ENCODE measurements around the gene DPYD. TPM values are rescaled to one million over a fixed set of nuclear protein-coding genes. Genes with fewer than 3 reads are reported as not detected.

DPYD gene
- total RNA-seq, 1 donor from 2014 or later, result 8.1 TPM

GRCh38 chr1:97721221-97721620 is 199.6 kb downstream of the DPYD start:
- Mint-ChIP-seq H3K9me3 (ENCODE audit: low read depth) (peaks cover 14% of the 10 kb centered on the region), H3K27ac (no peak overlapping the region), H3K4me1 (ENCODE audit: low read depth) (peaks cover 4% of the 10 kb centered on the region), H3K4me3 (ENCODE audit: low read depth) (no peak overlapping the region), H3K36me3 (ENCODE audit: insufficient read depth) (peaks cover 6% of the 10 kb centered on the region), H3K27me3 (no peaks in the 10 kb centered on the region)
- no peak for DNase-seq (ENCODE audit: low spot score, unreplicated experiment)
- no peak for TF ChIP-seq CTCF (IDR thresholded peaks at IDR 0.05; ENCODE audit: unreplicated experiment)

- no peak overlapping the region for H3K4me3 Mint-ChIP-seq (ENCODE audit: low read depth)
- no peaks in the 10 kb centered on the region for H3K27me3 Mint-ChIP-seq
- TF ChIP-seq CTCF (IDR thresholded peaks at IDR 0.05; ENCODE audit: unreplicated experiment), result no peak
- no peak for DNase-seq (ENCODE audit: low spot score, unreplicated experiment)
- no peaks in the 10 kb centered on the region for H3K4me1 Mint-ChIP-seq (ENCODE audit: low read depth)
- no peak overlapping the region for H3K27ac Mint-ChIP-seq
- peaks cover 5% of the 10 kb centered on the region for H3K9me3 Mint-ChIP-seq (ENCODE audit: low read depth)
- peaks cover 5% of the 10 kb centered on the region for H3K36me3 Mint-ChIP-seq (ENCODE audit: insufficient read depth)
Observed at GRCh38 chr1:97712980-97713379, 207.9 kb downstream of the DPYD start.

GRCh38 chr1:97711858-97712257 is 209.0 kb downstream of the DPYD start:
- no peaks in the 10 kb centered on the region for H3K27me3 Mint-ChIP-seq
- no peak for TF ChIP-seq CTCF (IDR thresholded peaks at IDR 0.05; ENCODE audit: unreplicated experiment)
- no peaks in the 10 kb centered on the region for H3K9me3 Mint-ChIP-seq (ENCODE audit: low read depth)
- H3K4me3 Mint-ChIP-seq (ENCODE audit: low read depth), result no peak overlapping the region
- DNase-seq (ENCODE audit: low spot score, unreplicated experiment), result no peak
- no peaks in the 10 kb centered on the region for H3K36me3 Mint-ChIP-seq (ENCODE audit: insufficient read depth)
- H3K27ac Mint-ChIP-seq, result no peak overlapping the region
- no peaks in the 10 kb centered on the region for H3K4me1 Mint-ChIP-seq (ENCODE audit: low read depth)

- no peak for TF ChIP-seq CTCF (IDR thresholded peaks at IDR 0.05; ENCODE audit: unreplicated experiment)
- Mint-ChIP-seq H3K36me3 (ENCODE audit: insufficient read depth) (no peaks in the 10 kb centered on the region), H3K27me3 (no peaks in the 10 kb centered on the region), H3K27ac (no peak overlapping the region), H3K4me3 (ENCODE audit: low read depth) (no peak overlapping the region), H3K4me1 (ENCODE audit: low read depth) (no peaks in the 10 kb centered on the region), H3K9me3 (ENCODE audit: low read depth) (no peaks in the 10 kb centered on the region)
- no peak for DNase-seq (ENCODE audit: low spot score, unreplicated experiment)
Observed at GRCh38 chr1:97693601-97694000, 227.2 kb downstream of the DPYD start.

- Mint-ChIP-seq H3K27me3 (no peaks in the 10 kb centered on the region), H3K9me3 (ENCODE audit: low read depth) (peaks cover 3% of the 10 kb centered on the region), H3K27ac (no peak overlapping the region), H3K4me3 (ENCODE audit: low read depth) (no peak overlapping the region), H3K36me3 (ENCODE audit: insufficient read depth) (peaks cover 5% of the 10 kb centered on the region), H3K4me1 (ENCODE audit: low read depth) (no peaks in the 10 kb centered on the region)
- TF ChIP-seq CTCF (IDR thresholded peaks at IDR 0.05; ENCODE audit: unreplicated experiment), result no peak
- DNase-seq (ENCODE audit: low spot score, unreplicated experiment), result no peak
Observed at GRCh38 chr1:97691325-97691724, 229.5 kb downstream of the DPYD start.
